ENCODE results near the gene TTC4. TPM values are rescaled to one million over a fixed set of nuclear protein-coding genes. Genes with fewer than 3 reads are reported as not detected.

TTC4 gene
- 39.9 and 43.8 TPM in 2 replicates for total RNA-seq (2014; rRNA removed; shearing (Covaris generic); ENCODE audit: low replicate concordance)

GRCh38 chr1:54715493-54716298, at the start of gene TTC4:
Gene TTC4 (plus strand): TSS chr1:54715861. CDS start chr1:54715909, 48 bp downstream.
- in situ Hi-C loops (cut with HindIII; ENCODE audit: low pct_unique_long_range_greater_than_20kb, low sequenced_read_pairs), result no loop called here
- peak; percentile 82 for DNase-seq (ENCODE audit: low read depth)

- no peak for DNase-seq (ENCODE audit: low read depth)
- in situ Hi-C loops (cut with HindIII; ENCODE audit: low pct_unique_long_range_greater_than_20kb, low sequenced_read_pairs), result no loop called here
Measured at GRCh38 chr1:54666333-54666732, 49.3 kb upstream of the TTC4 start.

- no peak for DNase-seq (ENCODE audit: low read depth)
- in situ Hi-C loops (cut with HindIII; ENCODE audit: low pct_unique_long_range_greater_than_20kb, low sequenced_read_pairs), result no loop called here
Measured at GRCh38 chr1:54667797-54668196, 47.9 kb upstream of the TTC4 start.

- in situ Hi-C loops (cut with HindIII; ENCODE audit: low pct_unique_long_range_greater_than_20kb, low sequenced_read_pairs), result no loop called here
- no peak for DNase-seq (ENCODE audit: low read depth)
Measured at GRCh38 chr1:54668567-54668966, 47.1 kb upstream of the TTC4 start.

GRCh38 chr1:54671985-54672608, 43.6 kb upstream of the TTC4 start:
- peak; percentile 52 for DNase-seq (ENCODE audit: low read depth)
- in situ Hi-C loops (cut with HindIII; ENCODE audit: low pct_unique_long_range_greater_than_20kb, low sequenced_read_pairs), result no loop called here

- DNase-seq (ENCODE audit: low read depth), result no peak
- in situ Hi-C loops (cut with HindIII; ENCODE audit: low pct_unique_long_range_greater_than_20kb, low sequenced_read_pairs), result no loop called here
Measured at GRCh38 chr1:54678776-54679643, 36.7 kb upstream of the TTC4 start.

GRCh38 chr1:54679706-54680105, 36.0 kb upstream of the TTC4 start:
- no peak for DNase-seq (ENCODE audit: low read depth)
- in situ Hi-C loops (cut with HindIII; ENCODE audit: low pct_unique_long_range_greater_than_20kb, low sequenced_read_pairs), result no loop called here

GRCh38 chr1:54680387-54680786, 35.3 kb upstream of the TTC4 start:
- no peak for DNase-seq (ENCODE audit: low read depth)
- in situ Hi-C loops (cut with HindIII; ENCODE audit: low pct_unique_long_range_greater_than_20kb, low sequenced_read_pairs), result no loop called here

- in situ Hi-C loops (cut with HindIII; ENCODE audit: low pct_unique_long_range_greater_than_20kb, low sequenced_read_pairs), result no loop called here
Measured at GRCh38 chr1:54681358-54681757, 34.3 kb upstream of the TTC4 start.

GRCh38 chr1:54683453-54683852, 32.2 kb upstream of the TTC4 start:
- in situ Hi-C loops (cut with HindIII; ENCODE audit: low pct_unique_long_range_greater_than_20kb, low sequenced_read_pairs), result no loop called here
- DNase-seq (ENCODE audit: low read depth), result no peak

More at GRCh38 chr1:54681358-54681757, 34.3 kb upstream of the TTC4 start:
- DNase-seq (ENCODE audit: low read depth), result peak; percentile 28

- no peak for DNase-seq (ENCODE audit: low read depth)
- in situ Hi-C loops (cut with HindIII; ENCODE audit: low pct_unique_long_range_greater_than_20kb, low sequenced_read_pairs), result no loop called here
Measured at GRCh38 chr1:54685335-54685905, 30.2 kb upstream of the TTC4 start.

- DNase-seq (ENCODE audit: low read depth), result no peak
- in situ Hi-C loops (cut with HindIII; ENCODE audit: low pct_unique_long_range_greater_than_20kb, low sequenced_read_pairs), result no loop called here
Measured at GRCh38 chr1:54686155-54686554, 29.5 kb upstream of the TTC4 start.

- in situ Hi-C loops (cut with HindIII; ENCODE audit: low pct_unique_long_range_greater_than_20kb, low sequenced_read_pairs), result no loop called here
- no peak for DNase-seq (ENCODE audit: low read depth)
Measured at GRCh38 chr1:54694771-54695170, 20.9 kb upstream of the TTC4 start.

- DNase-seq (ENCODE audit: low read depth), result no peak
- in situ Hi-C loops (cut with HindIII; ENCODE audit: low pct_unique_long_range_greater_than_20kb, low sequenced_read_pairs), result no loop called here
Measured at GRCh38 chr1:54695221-54695620, 20.4 kb upstream of the TTC4 start.

GRCh38 chr1:54695764-54696163, 19.9 kb upstream of the TTC4 start:
- in situ Hi-C loops (cut with HindIII; ENCODE audit: low pct_unique_long_range_greater_than_20kb, low sequenced_read_pairs), result no loop called here
- no peak for DNase-seq (ENCODE audit: low read depth)

- in situ Hi-C loops (cut with HindIII; ENCODE audit: low pct_unique_long_range_greater_than_20kb, low sequenced_read_pairs), result no loop called here
- no peak for DNase-seq (ENCODE audit: low read depth)
Measured at GRCh38 chr1:54696262-54696661, 19.4 kb upstream of the TTC4 start.

- DNase-seq (ENCODE audit: low read depth), result no peak
- in situ Hi-C loops (cut with HindIII; ENCODE audit: low pct_unique_long_range_greater_than_20kb, low sequenced_read_pairs), result no loop called here
Measured at GRCh38 chr1:54697896-54698295, 17.8 kb upstream of the TTC4 start.

- in situ Hi-C loops (cut with HindIII; ENCODE audit: low pct_unique_long_range_greater_than_20kb, low sequenced_read_pairs), result no loop called here
- DNase-seq (ENCODE audit: low read depth), result no peak
Measured at GRCh38 chr1:54698346-54698745, 17.3 kb upstream of the TTC4 start.
